ENCODE results near the gene NCAPG.

Gene NCAPG

DNA sequence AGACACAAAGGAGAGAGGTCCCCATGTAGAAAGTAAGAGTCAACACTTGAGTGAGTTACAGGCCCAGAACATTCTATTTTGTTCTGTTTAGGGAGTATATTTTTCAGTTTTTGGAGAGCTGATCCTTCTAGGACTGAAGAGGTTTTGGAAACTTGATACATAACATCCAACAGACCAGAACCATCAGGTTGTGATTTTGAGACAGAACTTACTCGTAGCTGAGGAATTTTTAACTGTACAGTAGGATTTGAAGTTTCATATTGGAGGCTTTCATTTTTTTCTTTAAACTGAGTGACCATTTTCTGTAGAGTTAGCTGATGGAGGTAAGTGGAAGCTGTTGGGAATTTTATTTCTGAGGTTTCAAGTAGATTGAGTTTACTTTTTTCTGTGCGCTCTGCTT lies 73.3 kb downstream of the NCAPG start:
- DNase-seq: no peak

DNA sequence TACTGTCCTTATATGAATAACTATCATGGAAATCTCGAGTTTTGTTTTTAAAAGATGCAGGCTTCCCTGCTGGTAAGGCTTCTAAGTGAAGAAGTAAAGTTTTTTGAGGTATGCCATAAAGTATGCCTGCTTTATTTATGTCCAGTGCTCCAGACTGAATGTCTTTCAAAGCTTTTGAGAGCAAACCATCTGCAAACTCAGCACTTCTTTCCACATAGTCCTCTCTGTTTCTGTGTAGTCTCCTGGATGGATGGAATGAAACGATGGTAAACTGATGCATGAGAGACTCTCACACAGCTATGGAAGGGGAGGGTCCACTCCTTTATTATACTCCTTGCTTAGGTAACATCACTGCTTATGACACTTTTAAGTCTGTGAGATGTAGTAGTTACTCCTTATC lies 73.7 kb downstream of the NCAPG start:
- DNase-seq: no peak

DNA sequence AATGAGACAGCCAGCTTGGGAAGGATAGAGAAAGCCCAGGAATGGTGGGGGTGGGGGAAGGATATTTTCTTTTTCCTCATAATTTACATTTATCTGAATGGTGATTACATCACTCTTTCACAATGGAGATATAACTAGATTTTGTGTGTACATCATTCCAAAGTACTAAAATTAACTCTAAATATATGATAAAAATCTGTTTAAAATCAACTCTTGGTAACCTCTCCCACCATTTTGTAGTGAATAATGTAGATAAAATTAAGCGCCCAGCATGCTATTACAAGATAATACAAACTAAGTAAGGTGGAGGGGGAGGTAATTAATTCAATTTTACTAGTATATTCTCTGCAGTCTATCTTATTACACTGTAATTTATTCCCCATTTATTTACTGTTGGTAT lies 78.9 kb downstream of the NCAPG start:
- no peak for DNase-seq

DNA sequence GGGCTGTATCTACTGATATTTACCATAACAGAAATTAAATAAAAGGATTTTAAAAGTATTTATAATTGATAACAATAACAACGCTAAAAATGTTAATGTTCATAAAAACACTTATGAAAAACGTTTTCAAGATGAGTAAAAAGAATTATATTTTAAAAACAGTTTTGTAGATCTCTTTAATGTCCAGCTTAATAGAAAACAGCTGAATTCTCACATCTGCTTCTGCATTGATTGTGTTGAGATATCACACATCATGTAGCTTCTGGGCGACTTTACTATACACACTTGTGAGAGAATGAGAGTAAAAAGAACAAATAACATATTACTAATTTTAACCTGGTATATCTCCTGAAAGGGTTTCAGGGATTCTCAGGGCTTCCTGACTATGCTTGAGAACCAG lies 83.6 kb downstream of the NCAPG start:
- DNase-seq: no peak
